ENCODE results near the gene COQ5.
"Not testable (repeated sequence)": the region's sequence is repeated elsewhere in the genome, so short reads cannot be mapped to it uniquely, and the experiment has no call there.

Gene COQ5

DNA sequence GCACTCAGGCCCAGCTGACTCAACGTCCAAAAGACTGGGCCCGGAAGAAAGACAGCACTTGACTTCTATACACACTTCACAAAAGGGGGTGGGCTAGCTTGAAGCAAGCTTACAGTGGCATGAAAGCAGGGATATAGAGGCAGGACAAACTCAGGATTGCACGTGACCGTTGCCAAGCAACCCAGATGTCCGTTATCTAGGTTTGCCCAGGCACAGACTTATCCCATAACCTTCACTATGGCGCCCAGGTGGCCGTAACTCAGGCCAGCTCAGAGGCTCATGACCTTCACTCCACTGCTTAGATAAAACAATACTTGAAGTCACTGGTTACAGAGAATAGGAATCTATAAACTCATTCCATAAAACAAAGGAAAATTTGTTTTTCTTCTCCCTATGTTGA lies 41.4 kb downstream of the COQ5 start:
- not testable (repeated sequence) for ATAC-seq (replicated peaks); DNase-seq; H3K36me3 Mint-ChIP-seq (ENCODE audit: insufficient read depth); H3K4me3 Mint-ChIP-seq; H3K27ac Mint-ChIP-seq; H3K27me3 Mint-ChIP-seq; H3K9me3 Mint-ChIP-seq
- peaks cover 7 to 11% of the 10 kb centered on the region in 2 donors for H3K4me1 Mint-ChIP-seq (ENCODE audit: low read depth in 2 of 2)

GRCh38 chr12:120485961-120486881 lies 42.7 kb downstream of the COQ5 start:
- Mint-ChIP-seq H3K4me3 (no peak overlapping the region), H3K9me3 (no peaks in the 10 kb centered on the region), H3K4me1 (ENCODE audit: low read depth in 2 of 2) (peaks cover 16 to 20% of the 10 kb centered on the region in 2 donors), H3K27ac (no peak overlapping the region), H3K36me3 (ENCODE audit: insufficient read depth) (peaks cover under 1% of the 10 kb centered on the region), H3K27me3 (no peaks in the 10 kb centered on the region)
- ATAC-seq (replicated peaks) (no peak), DNase-seq (no peak)

DNA sequence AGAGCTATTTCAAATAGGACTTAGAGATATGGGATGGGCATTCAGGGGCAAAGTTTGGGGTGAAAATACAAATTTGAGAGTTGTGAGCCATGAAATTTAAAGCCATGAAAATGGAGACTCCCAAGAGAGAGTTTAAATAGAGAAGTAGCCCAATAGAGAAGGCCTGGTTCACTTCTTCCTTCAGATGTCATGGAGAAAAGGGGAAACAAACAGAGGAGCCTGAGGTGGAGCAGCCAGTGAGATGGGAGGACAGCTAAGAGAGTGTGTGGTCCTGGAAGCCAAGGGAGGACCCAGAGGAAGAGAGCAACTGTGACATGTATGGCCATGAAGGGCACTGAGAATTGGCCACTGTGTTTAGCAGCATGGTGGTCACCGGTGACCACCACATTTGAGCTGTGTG lies 45.3 kb downstream of the COQ5 start:
- Mint-ChIP-seq H3K4me1 (ENCODE audit: low read depth in 2 of 2) (peaks cover 35 to 38% of the 10 kb centered on the region in 2 donors), H3K27ac (peak overlapping the region in 1 of 2 donors; percentile 86)

GRCh38 chr12:120481022-120481767 lies 47.8 kb downstream of the COQ5 start:
- ATAC-seq (replicated peaks) (peak; percentile 99), DNase-seq (peak in 2 of 3 experiments; percentile 14 to 29)
- Mint-ChIP-seq H3K4me1 (ENCODE audit: low read depth in 2 of 2) (peaks cover 36 to 42% of the 10 kb centered on the region in 2 donors), H3K9me3 (no peaks in the 10 kb centered on the region), H3K27ac (peak overlapping the region; percentile 97 to 98), H3K36me3 (ENCODE audit: insufficient read depth) (peaks cover 6% of the 10 kb centered on the region), H3K4me3 (peak overlapping the region; percentile 88 to 93), H3K27me3 (no peaks in the 10 kb centered on the region)

More for the DNA sequence above, 45.3 kb downstream of the COQ5 start:
- Mint-ChIP-seq H3K36me3 (ENCODE audit: insufficient read depth) (peaks cover 6% of the 10 kb centered on the region), H3K4me3 (no peak overlapping the region), H3K9me3 (no peaks in the 10 kb centered on the region), H3K27me3 (no peaks in the 10 kb centered on the region)
- DNase-seq (no peak), ATAC-seq (replicated peaks) (no peak)

DNA sequence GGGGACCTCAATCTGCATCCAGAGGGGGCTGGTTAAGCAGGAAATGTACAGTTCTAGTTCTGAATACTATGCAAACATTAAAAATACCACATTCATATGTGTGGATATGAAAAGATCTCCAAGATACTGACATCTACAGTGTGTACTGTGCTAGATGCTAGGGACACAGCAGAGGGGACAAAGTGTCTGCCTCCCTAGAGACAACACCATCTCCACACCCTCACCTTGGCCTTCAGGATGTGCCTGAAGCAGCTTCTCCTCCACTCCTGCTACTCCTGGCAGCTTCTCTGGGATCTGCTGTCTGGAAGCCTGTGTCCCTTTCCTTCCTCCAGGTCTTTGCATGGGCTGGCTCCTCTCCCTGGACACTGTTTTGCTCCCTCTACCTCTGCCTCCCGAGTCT lies 48.7 kb downstream of the COQ5 start:
- H3K9me3 Mint-ChIP-seq: no peaks in the 10 kb centered on the region
- H3K4me3 Mint-ChIP-seq: peak overlapping the region; percentile 88 to 93
- H3K27me3 Mint-ChIP-seq: no peaks in the 10 kb centered on the region
- peaks cover 6% of the 10 kb centered on the region for H3K36me3 Mint-ChIP-seq (ENCODE audit: insufficient read depth)
- H3K27ac Mint-ChIP-seq: peak overlapping the region; percentile 97 to 98
- DNase-seq (no peak), ATAC-seq (replicated peaks) (peak; percentile 23)
- H3K4me1 Mint-ChIP-seq (ENCODE audit: low read depth in 2 of 2): peaks cover 36 to 46% of the 10 kb centered on the region in 2 donors

- H3K27ac Mint-ChIP-seq: peak overlapping the region; percentile 97 to 98
- H3K9me3 Mint-ChIP-seq: no peaks in the 10 kb centered on the region
- peaks cover 6% of the 10 kb centered on the region for H3K36me3 Mint-ChIP-seq (ENCODE audit: insufficient read depth)
- peaks cover 39 to 51% of the 10 kb centered on the region in 2 donors for H3K4me1 Mint-ChIP-seq (ENCODE audit: low read depth in 2 of 2)
- peak overlapping the region; percentile 47 to 93 for H3K4me3 Mint-ChIP-seq
- ATAC-seq (replicated peaks) (no peak), DNase-seq (no peak)
- H3K27me3 Mint-ChIP-seq: no peaks in the 10 kb centered on the region
These were observed 49.5 kb downstream of the COQ5 start for GRCh38 chr12:120479458-120479857.

GRCh38 chr12:120475643-120476042 lies 53.3 kb downstream of the COQ5 start:
- H3K4me3 Mint-ChIP-seq: no peak overlapping the region
- H3K36me3 Mint-ChIP-seq (ENCODE audit: insufficient read depth): peaks cover 5% of the 10 kb centered on the region
- H3K9me3 Mint-ChIP-seq: no peaks in the 10 kb centered on the region
- H3K27ac Mint-ChIP-seq: no peak overlapping the region
- peaks cover 33 to 44% of the 10 kb centered on the region in 2 donors for H3K4me1 Mint-ChIP-seq (ENCODE audit: low read depth in 2 of 2)
- ATAC-seq (replicated peaks) (no peak), DNase-seq (no peak)
- no peaks in the 10 kb centered on the region for H3K27me3 Mint-ChIP-seq

- ATAC-seq (replicated peaks): no peak
- Mint-ChIP-seq H3K4me3 (no peak overlapping the region), H3K4me1 (ENCODE audit: low read depth in 2 of 2) (peaks cover 31 to 40% of the 10 kb centered on the region in 2 donors), H3K9me3 (no peaks in the 10 kb centered on the region), H3K36me3 (ENCODE audit: insufficient read depth) (peaks cover 11% of the 10 kb centered on the region), H3K27ac (no peak overlapping the region), H3K27me3 (no peaks in the 10 kb centered on the region)
- DNase-seq: no peak
These were observed 54.4 kb downstream of the COQ5 start for GRCh38 chr12:120474616-120474960.

DNA sequence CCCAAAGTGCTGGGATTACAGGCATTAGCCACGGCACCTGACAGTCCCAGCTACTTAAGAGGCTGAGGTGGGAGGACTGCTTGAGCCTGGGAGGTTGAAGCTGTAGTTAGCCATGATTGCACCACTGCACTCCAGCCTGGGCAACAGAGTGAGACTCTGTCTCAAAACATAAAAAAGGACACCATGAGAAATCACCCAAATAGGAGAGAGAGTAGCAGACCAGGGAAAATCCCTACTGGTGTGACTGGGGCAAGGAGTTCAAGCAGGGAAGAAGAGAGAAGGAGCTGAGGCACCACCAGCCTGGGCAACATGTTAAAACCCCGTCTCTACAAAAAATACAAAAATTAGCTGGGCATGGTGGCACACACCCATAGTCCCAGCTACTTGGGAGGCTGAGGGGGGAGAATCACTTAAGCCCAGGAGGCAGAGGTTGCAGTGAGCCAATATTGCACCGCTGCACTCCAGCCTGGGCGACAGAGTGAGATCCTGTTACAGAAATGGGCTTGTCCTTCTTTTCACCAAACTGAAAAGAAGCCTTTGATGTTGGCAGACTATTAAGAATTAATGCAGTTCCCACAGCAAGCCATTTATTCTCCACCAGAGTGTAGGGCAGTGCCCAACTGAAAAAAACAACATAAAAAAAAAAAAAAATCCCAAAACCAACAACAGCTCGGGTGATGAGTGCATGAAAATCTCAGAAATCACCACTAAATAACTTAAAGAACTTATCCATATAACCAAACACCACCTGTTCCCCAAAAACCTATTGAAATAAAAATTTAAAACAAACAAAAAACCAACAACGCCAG lies 54.9 kb downstream of the COQ5 start:
- no peak for DNase-seq
- ATAC-seq (replicated peaks): no peak
- H3K27me3 Mint-ChIP-seq: no peaks in the 10 kb centered on the region
- H3K9me3 Mint-ChIP-seq: no peaks in the 10 kb centered on the region
- peaks cover 14% of the 10 kb centered on the region for H3K36me3 Mint-ChIP-seq (ENCODE audit: insufficient read depth)
- peak overlapping the region in 1 of 2 donors; percentile 65 for H3K27ac Mint-ChIP-seq
- H3K4me3 Mint-ChIP-seq: no peak overlapping the region
- peaks cover 29 to 37% of the 10 kb centered on the region in 2 donors for H3K4me1 Mint-ChIP-seq (ENCODE audit: low read depth in 2 of 2)

DNA sequence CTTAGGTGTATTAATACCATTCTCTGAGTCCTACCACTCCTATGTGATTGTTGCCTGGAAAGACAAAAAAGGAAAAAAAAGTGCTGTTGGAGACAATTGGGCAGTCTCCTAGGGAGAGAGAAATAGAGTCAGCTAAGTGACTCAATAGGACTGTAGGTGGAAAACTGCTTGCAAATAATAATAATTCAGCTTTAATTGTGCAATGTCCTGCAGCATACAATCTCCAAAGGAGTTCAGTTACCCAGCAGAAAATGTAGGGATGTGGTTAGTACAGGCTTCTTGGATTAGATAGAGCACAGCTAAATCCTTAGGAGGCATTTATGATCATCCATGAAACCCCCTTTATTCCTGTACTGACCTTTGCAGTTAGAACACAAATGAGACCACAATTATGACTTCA lies 56.4 kb downstream of the COQ5 start:
- H3K27me3 Mint-ChIP-seq: no peaks in the 10 kb centered on the region
- H3K9me3 Mint-ChIP-seq: no peaks in the 10 kb centered on the region
- no peak overlapping the region for H3K4me3 Mint-ChIP-seq
- no peak for ATAC-seq (replicated peaks)
- H3K4me1 Mint-ChIP-seq (ENCODE audit: low read depth in 2 of 2): peaks cover 40 to 47% of the 10 kb centered on the region in 2 donors
- peak overlapping the region in 1 of 2 donors; percentile 18 for H3K27ac Mint-ChIP-seq
- H3K36me3 Mint-ChIP-seq (ENCODE audit: insufficient read depth): peaks cover 22% of the 10 kb centered on the region
- DNase-seq: no peak

DNA sequence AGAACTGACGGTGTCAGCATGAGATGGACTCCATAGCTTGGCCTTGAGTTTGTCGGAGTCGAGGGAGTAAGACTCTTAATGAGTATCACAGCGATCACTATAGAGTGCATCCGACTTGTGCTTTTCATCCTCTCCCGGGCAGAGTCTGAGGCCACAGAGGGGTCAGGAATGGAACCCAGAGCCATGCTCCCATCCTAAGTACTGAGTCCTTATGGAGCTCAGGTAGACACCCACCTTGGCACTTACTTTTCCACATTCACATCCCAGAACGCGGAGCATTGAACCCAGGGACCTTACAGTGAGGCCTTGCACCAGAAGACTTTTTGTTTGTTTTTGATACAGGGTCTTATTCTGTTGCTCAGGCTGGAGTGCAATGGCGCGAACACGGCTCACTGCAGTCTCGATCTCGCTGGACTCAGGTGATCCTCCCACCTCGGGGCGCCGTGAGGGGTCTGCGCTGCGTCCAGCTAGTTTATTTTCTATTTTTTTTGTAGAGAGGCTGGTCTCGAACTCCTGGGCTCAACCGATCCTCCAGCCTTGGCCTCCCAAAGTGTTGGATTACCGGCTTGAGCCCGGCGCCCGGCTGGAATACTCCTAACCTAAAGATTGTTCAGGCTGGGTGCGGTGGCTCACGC lies 58.7 kb downstream of the COQ5 start:
- peaks cover 43 to 51% of the 10 kb centered on the region in 2 donors for H3K4me1 Mint-ChIP-seq (ENCODE audit: low read depth in 2 of 2)
- ATAC-seq (replicated peaks): peak; percentile 11
- DNase-seq: no peak
- no peaks in the 10 kb centered on the region for H3K9me3 Mint-ChIP-seq
- H3K27ac Mint-ChIP-seq: peak overlapping the region; percentile 91 to 92
- peaks cover 43% of the 10 kb centered on the region for H3K36me3 Mint-ChIP-seq (ENCODE audit: insufficient read depth)
- H3K4me3 Mint-ChIP-seq: peak overlapping the region; percentile 88 to 92
- no peaks in the 10 kb centered on the region for H3K27me3 Mint-ChIP-seq

GRCh38 chr12:120469450-120470149 lies 59.4 kb downstream of the COQ5 start, which contains the start of gene SRSF9:
Gene SRSF9 (minus strand): TSS chr12:120469748. CDS start chr12:120469609, 139 bp downstream.
- peaks cover 42 to 47% of the 10 kb centered on the region in 2 donors for H3K4me1 Mint-ChIP-seq (ENCODE audit: low read depth in 2 of 2)
- H3K27me3 Mint-ChIP-seq: no peaks in the 10 kb centered on the region
- DNase-seq (peak; percentile 96 to 97 (median 97)), ATAC-seq (replicated peaks) (peak; percentile 86)
- peak within 1 kb of the TSS; percentile 88 to 92 for H3K4me3 Mint-ChIP-seq
- H3K36me3 Mint-ChIP-seq (ENCODE audit: insufficient read depth): peaks cover 49% of the 10 kb centered on the region
- peak within 1 kb of the TSS; percentile 91 to 92 for H3K27ac Mint-ChIP-seq
- H3K9me3 Mint-ChIP-seq: no peaks in the 10 kb centered on the region

Data from effector memory CD8-positive, alpha-beta T cell (primary cell).